HUES6 (cell line): ENCODE results near the gene FAM13B.
"Not testable (repeated sequence)": the region's sequence is repeated elsewhere in the genome, so short reads cannot be mapped to it uniquely, and the experiment has no call there.

Experiments used
- H3K27ac ChIP-seq: 2 replicates; pipeline ENCODE4 v1.7.0; 2013; ENCODE audit warnings: low read depth, mild to moderate bottlenecking, low read length, inconsistent platforms
- H3K27me3 ChIP-seq: 2 replicates; pipeline ENCODE4 v1.6.1; 2013; ENCODE audit warnings: low read length; ENCODE audit not compliant: control insufficient read depth, insufficient read depth
- H3K36me3 ChIP-seq: 2 replicates; pipeline ENCODE4 v1.6.1; 2013; ENCODE audit warnings: low read length; ENCODE audit not compliant: control insufficient read depth, insufficient read depth
- H3K4me1 ChIP-seq: 2 replicates; pipeline ENCODE4 v1.6.1; 2013; ENCODE audit warnings: low read length; ENCODE audit not compliant: control insufficient read depth, insufficient read depth
- H3K4me3 ChIP-seq: 2 replicates; pipeline ENCODE4 v1.5.1; 2013; ENCODE audit warnings: low read depth, low read length
- H3K9ac ChIP-seq: one replicate; pipeline ENCODE4 v1.6.1; 2013; ENCODE audit warnings: mild to moderate bottlenecking, low read length
- H3K9me3 ChIP-seq: 2 replicates; pipeline ENCODE4 v1.6.1; 2013; ENCODE audit warnings: low read depth, low read length; ENCODE audit not compliant: control insufficient read depth, insufficient read depth

The FAM13B gene

DNA sequence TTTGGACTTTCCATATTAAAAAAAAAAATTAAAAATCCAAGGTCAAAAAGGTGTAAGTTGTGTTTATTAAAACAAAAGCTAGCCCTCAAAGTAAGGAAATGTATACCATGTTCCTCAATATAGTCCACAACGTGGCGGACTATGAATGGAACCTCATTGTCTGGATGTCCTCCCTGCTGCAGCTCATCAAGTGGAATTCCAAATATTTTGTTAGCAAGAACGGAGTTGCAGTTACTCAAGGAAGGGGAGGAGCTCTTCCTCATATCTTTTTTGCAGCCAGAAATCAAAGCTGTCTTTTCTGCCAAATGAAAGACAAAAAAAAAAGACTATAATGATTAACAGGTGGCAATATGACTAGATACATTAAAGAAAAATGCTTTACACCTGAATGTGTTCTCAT, 14.0 kb downstream of the FAM13B start:
- peaks cover 7% of the 10 kb centered on the region; the same call in 1 of the 2 replicates for H3K4me1 ChIP-seq
- no peaks in the 10 kb centered on the region for H3K9me3 ChIP-seq
- peaks cover 61% of the 10 kb centered on the region for H3K36me3 ChIP-seq

DNA sequence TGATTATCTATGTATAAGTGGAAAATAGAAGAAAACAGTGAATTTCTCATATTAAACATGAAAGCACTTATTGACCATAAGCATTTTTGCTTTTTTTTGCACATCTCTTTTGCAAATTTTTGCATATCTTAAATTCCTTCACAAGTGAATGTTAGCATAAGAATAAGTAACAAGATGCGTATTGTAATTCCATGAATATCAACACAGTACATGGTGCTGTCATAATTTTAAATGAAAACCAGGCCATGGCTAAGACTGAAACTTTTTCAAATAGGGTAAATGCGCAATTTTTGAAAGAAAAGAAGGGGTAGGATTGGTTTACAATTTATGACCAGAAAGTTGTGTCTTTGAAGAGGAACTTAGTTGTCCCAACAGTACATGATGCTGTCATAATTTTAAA, 17.0 kb downstream of the FAM13B start:
- H3K27ac ChIP-seq: no peak overlapping the region
- no peaks in the 10 kb centered on the region for H3K9me3 ChIP-seq
- H3K9ac ChIP-seq: no peak overlapping the region
- peaks cover 76% of the 10 kb centered on the region for H3K36me3 ChIP-seq
- H3K27me3 ChIP-seq: no peaks in the 10 kb centered on the region
- H3K4me3 ChIP-seq: no peak overlapping the region
- H3K4me1 ChIP-seq: no peaks in the 10 kb centered on the region

More for the DNA sequence above, 14.0 kb downstream of the FAM13B start:
- Histone ChIP-seq H3K27ac (no peak overlapping the region), H3K27me3 (no peaks in the 10 kb centered on the region), H3K9ac (no peak overlapping the region), H3K4me3 (no peak overlapping the region)

DNA sequence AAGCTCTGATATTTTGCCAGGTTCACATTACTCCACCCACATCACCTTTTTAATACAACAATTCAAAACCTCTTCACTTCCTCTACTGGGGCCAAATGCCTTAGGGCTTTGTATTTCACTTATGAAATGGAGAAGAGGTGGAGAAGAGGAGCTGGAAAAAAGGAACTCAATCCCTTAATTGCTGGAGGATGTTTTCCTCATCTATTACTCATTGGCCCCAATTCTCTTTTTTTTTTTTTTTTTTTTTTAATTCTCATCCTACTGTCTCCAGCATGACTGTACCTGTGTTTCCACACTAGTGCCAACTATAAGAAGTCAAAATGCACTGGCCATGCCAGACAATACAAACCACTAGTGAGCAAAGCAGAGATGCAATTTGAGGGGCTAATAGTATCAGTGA, 20.9 kb downstream of the FAM13B start:
- no peaks in the 10 kb centered on the region for H3K4me1 ChIP-seq
- H3K27ac ChIP-seq: no peak overlapping the region
- no peaks in the 10 kb centered on the region for H3K27me3 ChIP-seq
- H3K36me3 ChIP-seq: peaks cover 80% of the 10 kb centered on the region
- H3K9ac ChIP-seq: no peak overlapping the region
- H3K9me3 ChIP-seq: no peaks in the 10 kb centered on the region
- H3K4me3 ChIP-seq: no peak overlapping the region

DNA sequence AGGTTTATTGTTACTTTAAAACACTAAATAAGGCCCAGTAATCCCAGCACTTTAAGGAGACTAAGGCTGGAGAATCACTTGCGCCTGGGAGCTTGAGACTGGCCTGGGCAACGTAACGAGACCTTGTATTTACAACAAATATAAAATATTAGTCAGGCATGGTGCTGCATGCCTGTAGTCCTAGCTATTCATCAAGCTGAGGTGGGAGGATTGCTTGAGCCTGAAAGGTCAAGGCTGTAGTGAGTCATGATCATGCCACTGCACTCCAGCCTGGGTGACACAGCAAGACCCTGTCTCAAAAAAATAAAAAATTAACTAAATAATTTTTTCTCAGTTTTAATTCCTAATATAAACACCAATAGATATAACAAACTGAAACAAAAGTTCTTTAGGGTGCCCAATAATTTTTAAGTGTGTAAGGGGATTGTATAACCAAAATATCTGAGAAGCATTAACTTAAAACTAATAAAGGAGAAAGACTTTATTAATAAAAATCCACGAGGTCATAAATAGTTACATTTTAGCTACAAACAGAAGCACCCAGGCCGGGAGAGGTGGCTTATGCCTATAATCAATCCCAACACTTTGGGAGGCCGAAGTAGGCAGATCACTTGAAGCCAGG, 32.7 kb downstream of the FAM13B start:
- no peak overlapping the region; the same call in 1 of the 2 replicates for H3K27ac ChIP-seq
- H3K4me1 ChIP-seq: no peaks in the 10 kb centered on the region
- peaks cover 54% of the 10 kb centered on the region for H3K36me3 ChIP-seq
- no peaks in the 10 kb centered on the region for H3K27me3 ChIP-seq
- no peak overlapping the region for H3K4me3 ChIP-seq
- H3K9ac ChIP-seq: no peak overlapping the region
- H3K9me3 ChIP-seq: no peaks in the 10 kb centered on the region

DNA sequence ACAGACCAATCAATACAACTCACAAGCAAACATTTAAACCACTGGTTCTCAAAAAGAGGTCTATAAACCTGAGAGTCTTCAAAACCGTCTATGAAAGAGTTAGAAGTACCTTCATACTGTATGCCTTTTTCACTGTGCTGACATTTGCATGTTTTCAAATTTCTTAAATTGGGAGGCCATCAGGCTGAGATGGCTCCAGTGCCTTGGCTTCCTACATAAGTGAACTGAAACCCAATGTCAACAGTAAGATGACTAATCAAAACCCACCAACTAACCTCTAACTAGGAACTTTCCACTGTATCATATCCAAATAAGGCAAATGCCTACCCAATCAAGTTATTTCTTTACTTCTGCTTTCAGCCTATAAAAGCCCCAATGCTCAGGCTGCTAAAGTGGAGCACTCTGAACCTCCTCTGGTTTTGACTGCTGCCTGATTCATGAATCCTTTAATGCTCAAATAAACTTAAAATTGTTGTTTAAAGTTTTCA, 35.1 kb downstream of the FAM13B start:
- no peak overlapping the region for H3K9ac ChIP-seq
- no peaks in the 10 kb centered on the region for H3K9me3 ChIP-seq
- no peaks in the 10 kb centered on the region for H3K4me1 ChIP-seq
- peaks cover 35% of the 10 kb centered on the region for H3K36me3 ChIP-seq
- H3K27me3 ChIP-seq: no peaks in the 10 kb centered on the region
- no peak overlapping the region for H3K4me3 ChIP-seq
- no peak overlapping the region for H3K27ac ChIP-seq

DNA sequence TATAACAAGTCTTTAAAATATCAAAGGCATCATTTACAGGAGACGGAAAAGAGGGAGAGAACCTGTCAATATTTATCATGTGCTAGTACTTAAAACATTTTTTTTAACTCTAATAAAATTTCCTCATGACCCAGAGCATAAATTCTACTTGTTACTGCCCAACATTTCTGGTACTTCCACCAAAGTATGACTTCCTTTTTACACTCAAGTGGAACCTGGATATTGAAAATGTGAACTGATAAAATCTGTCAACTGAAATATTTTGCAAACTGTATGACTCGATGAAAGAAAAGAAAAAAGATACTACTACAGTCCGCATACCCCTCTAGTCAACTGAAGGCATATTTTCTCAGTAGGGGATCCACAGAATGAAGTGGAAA, 37.1 kb downstream of the FAM13B start:
- peaks cover 38% of the 10 kb centered on the region for H3K36me3 ChIP-seq
- no peaks in the 10 kb centered on the region for H3K4me1 ChIP-seq
- H3K9ac ChIP-seq: no peak overlapping the region
- H3K9me3 ChIP-seq: no peaks in the 10 kb centered on the region
- H3K27ac ChIP-seq: no peak overlapping the region
- H3K27me3 ChIP-seq: no peaks in the 10 kb centered on the region
- no peak overlapping the region for H3K4me3 ChIP-seq

DNA sequence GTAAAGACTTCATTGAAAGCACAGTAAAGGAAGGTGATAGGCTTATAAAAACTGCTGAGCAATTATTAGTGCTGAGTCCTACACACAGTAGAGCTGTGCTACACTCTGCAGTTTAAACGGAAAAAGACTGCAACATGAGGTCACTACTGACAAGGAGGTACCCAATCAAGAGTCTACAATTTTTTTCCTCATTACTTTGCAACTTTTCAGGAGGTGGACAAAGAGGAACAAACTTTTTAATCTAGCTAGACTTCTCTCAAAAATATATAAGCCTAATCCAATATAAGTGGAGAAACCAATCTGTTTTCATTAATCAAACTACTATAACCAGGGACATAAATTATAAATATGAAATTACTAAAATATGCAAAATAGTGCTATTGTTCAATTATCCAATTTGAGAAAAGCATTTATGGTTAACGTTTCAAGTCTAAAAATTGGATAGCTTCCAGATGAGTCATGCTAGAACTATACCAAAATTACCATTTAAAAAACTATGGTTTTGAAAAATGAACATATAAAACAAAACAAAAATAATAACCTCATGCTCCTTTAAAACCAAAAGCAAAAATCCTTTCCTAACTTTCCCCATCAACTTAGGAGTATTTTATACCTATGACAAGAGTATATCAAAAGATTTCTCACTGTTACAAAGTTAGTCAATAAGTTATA, 37.7 kb downstream of the FAM13B start:
- Histone ChIP-seq H3K4me3 (no peak overlapping the region), H3K9me3 (no peaks in the 10 kb centered on the region), H3K27me3 (no peaks in the 10 kb centered on the region), H3K9ac (no peak overlapping the region), H3K36me3 (peaks cover 34% of the 10 kb centered on the region), H3K27ac (no peak overlapping the region), H3K4me1 (no peaks in the 10 kb centered on the region)

DNA sequence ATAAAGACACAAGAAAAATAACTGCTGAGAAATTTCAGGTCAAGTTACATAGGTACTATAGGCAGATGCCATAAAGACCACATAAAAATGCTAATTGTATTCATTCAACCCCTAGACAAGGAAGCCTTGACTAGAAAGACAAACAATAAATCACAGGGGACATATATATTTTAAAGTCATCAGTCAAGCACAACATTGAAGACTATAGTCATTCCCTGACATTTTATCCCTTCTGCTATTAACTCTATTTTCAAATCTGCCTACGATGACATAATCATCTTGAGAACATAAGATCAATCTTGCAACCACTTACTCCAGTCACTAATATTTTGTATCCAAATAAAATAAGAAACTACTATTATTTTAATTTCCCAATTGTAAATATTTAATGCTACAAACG, 38.3 kb downstream of the FAM13B start:
- no peaks in the 10 kb centered on the region for H3K4me1 ChIP-seq
- no peak overlapping the region for H3K27ac ChIP-seq

DNA sequence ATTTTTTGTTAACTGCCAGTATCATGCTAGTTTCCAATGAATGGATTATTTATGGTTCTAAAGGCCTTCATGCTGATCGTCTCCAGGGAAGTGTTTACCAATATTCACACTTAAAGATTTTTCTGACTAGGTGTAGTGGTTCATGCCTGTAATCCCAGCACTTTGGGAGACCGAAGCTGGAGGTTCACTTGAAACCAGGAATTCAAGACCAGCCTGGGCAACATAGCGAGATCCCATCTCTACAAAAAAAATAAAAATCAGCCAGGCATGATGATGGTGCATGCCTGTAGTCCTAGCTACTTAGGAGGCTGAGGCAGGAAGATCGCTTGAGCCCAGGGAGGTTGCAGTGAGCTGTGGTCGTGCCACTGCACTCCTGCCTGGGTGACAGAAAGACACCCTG, 43.5 kb downstream of the FAM13B start:
- H3K9ac ChIP-seq: no peak overlapping the region
- H3K4me3 ChIP-seq: no peak overlapping the region
- H3K9me3 ChIP-seq: no peaks in the 10 kb centered on the region
- H3K4me1 ChIP-seq: no peaks in the 10 kb centered on the region
- peaks cover 13% of the 10 kb centered on the region for H3K36me3 ChIP-seq
- no peaks in the 10 kb centered on the region for H3K27me3 ChIP-seq
- H3K27ac ChIP-seq: no peak overlapping the region

More for the DNA sequence above, 38.3 kb downstream of the FAM13B start:
- Histone ChIP-seq H3K36me3 (peaks cover 28% of the 10 kb centered on the region), H3K27me3 (no peaks in the 10 kb centered on the region), H3K4me3 (no peak overlapping the region), H3K9me3 (no peaks in the 10 kb centered on the region), H3K9ac (no peak overlapping the region)

DNA sequence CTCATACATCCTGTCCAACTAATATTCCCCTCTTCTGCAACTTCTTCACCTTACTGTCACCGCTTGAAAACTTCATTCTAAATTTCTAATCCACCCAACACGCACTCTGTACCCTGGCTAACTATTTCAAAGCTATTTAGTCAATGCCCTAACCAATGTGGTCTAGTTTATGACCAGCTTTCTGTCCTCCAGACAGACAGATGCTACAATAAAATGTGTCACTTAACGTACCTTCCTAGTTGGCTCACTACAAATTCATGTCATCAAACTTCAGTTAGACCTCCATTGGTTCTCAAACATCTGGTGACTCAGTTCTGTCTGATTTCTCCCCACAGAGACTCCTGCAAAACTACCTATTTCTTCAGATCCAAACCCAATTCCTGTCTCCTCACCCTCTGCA, 57.7 kb downstream of the FAM13B start:
- no peak overlapping the region for H3K9ac ChIP-seq
- peaks cover 38% of the 10 kb centered on the region for H3K36me3 ChIP-seq
- peaks cover 9% of the 10 kb centered on the region; the same call in 1 of the 2 replicates for H3K9me3 ChIP-seq
- no peaks in the 10 kb centered on the region for H3K4me1 ChIP-seq
- no peak overlapping the region for H3K27ac ChIP-seq
- H3K4me3 ChIP-seq: no peak overlapping the region
- no peaks in the 10 kb centered on the region for H3K27me3 ChIP-seq

DNA sequence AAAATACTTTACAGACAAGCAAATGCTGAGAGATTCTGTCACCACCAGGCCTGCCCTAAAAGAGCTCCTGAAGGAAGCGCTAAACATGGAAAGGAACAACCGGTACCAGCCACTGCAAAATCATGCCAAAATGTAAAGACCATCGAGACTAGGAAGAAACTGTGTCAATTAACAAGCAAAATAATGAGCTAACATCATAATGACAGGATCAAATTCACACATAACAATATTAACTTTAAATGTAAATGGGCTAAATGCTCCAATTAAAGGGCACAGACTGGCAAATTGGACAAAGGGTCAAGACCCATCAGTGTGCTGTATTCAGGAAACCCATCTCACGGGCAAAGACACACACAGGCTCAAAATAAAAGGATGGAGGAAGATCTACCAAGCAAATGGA, 62.5 kb downstream of the FAM13B start:
- not testable (repeated sequence) for H3K4me1 ChIP-seq, H3K9ac ChIP-seq, H3K27ac ChIP-seq, H3K27me3 ChIP-seq, H3K4me3 ChIP-seq
- H3K36me3 ChIP-seq: peaks cover 27% of the 10 kb centered on the region
- H3K9me3 ChIP-seq: peaks cover 17% of the 10 kb centered on the region
